ENCODE results near the gene AGAP5. TPM values are rescaled to one million over a fixed set of nuclear protein-coding genes. Genes with fewer than 3 reads are reported as not detected.

AGAP5 gene
- total and polyA plus RNA-seq, 4 donors = 3.2 to 8.9 (median 7.1) TPM

DNA sequence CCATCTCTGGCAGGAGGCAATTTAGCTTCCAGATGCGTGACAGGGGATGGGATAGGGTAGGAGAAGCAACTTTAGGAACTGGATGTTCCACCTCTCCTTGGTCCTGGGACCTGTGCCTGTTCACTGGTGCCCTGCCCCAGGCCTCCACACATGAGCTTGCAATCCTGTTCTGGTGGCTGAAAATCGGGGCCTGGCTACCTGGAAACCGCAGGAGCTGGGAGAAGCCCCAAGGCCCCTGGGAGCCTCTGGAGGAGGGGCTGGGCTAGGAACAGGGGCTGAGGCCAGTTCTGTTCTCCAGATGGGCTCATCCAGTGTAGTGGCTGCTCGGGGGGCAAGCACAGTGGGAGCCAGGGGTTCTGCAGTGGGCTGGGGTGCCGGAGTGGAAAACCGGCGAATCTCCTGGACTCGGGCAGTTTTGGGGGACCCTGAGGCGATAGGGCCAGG, 51.3 kb downstream of the AGAP5 start:
- peak overlapping the region in 1 of 2 donors; percentile 42 for H3K9ac ChIP-seq (ENCODE audit: insufficient read depth in 1 of 2, low read length in 2 of 2)

GRCh38 chr10:73645251-73645650, 52.7 kb downstream of the AGAP5 start:
- 26 to 67% methylated on average over 3 of the region's 3 CpGs for WGBS, 2 donors
- no peak overlapping the region for H3K4me3 ChIP-seq
- H3K36me3 ChIP-seq (ENCODE audit: control insufficient read depth in 4 of 4, insufficient read depth in 4 of 4, low read length in 4 of 4) = no peaks in the 10 kb centered on the region
- H3K27ac ChIP-seq (ENCODE audit: low read depth in 1 of 2, low read length in 1 of 2) = peak overlapping the region in 1 of 2 donors; percentile 7
- no peaks in the 10 kb centered on the region for H3K27me3 ChIP-seq (ENCODE audit: control insufficient read depth in 3 of 3, insufficient read depth in 3 of 3, low read length in 2 of 3)
- DNase-seq = no peak
- TF ChIP-seq, protein P1, sequence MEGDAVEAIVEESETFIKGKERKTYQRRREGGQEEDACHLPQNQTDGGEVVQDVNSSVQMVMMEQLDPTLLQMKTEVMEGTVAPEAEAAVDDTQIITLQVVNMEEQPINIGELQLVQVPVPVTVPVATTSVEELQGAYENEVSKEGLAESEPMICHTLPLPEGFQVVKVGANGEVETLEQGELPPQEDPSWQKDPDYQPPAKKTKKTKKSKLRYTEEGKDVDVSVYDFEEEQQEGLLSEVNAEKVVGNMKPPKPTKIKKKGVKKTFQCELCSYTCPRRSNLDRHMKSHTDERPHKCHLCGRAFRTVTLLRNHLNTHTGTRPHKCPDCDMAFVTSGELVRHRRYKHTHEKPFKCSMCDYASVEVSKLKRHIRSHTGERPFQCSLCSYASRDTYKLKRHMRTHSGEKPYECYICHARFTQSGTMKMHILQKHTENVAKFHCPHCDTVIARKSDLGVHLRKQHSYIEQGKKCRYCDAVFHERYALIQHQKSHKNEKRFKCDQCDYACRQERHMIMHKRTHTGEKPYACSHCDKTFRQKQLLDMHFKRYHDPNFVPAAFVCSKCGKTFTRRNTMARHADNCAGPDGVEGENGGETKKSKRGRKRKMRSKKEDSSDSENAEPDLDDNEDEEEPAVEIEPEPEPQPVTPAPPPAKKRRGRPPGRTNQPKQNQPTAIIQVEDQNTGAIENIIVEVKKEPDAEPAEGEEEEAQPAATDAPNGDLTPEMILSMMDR (IDR thresholded peaks at IDR 0.05; ENCODE audit: control extremely low read depth, extremely low read depth) = no peak
- no peaks in the 10 kb centered on the region for H3K9me3 ChIP-seq (ENCODE audit: control insufficient read depth in 4 of 4, insufficient read depth in 3 of 4, low read length in 3 of 4)
- no peak overlapping the region for H3K9ac ChIP-seq (ENCODE audit: insufficient read depth in 1 of 2, low read length in 2 of 2)
- ATAC-seq (ENCODE audit: insufficient read depth, low FRiP score) = no peak
- H3K4me1 ChIP-seq (ENCODE audit: control insufficient read depth in 5 of 5, insufficient read depth in 5 of 5, low read length in 5 of 5) = peaks cover 0 to 22% (median 6%) of the 10 kb centered on the region in 5 donors

More for the DNA sequence above, 51.3 kb downstream of the AGAP5 start:
- DNase-seq = no peak
- 93 to 97% methylated on average over 9 of the region's 9 CpGs for WGBS, 2 donors
- Histone ChIP-seq H3K27ac (ENCODE audit: low read depth in 1 of 2, low read length in 1 of 2) (peak overlapping the region in 1 of 2 donors; percentile 90), H3K36me3 (ENCODE audit: control insufficient read depth in 4 of 4, insufficient read depth in 4 of 4, low read length in 4 of 4) (no peaks in the 10 kb centered on the region), H3K4me1 (ENCODE audit: control insufficient read depth in 5 of 5, insufficient read depth in 5 of 5, low read length in 5 of 5) (peaks cover 0 to 22% (median 6%) of the 10 kb centered on the region in 5 donors), H3K4me3 (no peak overlapping the region), H3K9me3 (ENCODE audit: control insufficient read depth in 4 of 4, insufficient read depth in 3 of 4, low read length in 3 of 4) (no peaks in the 10 kb centered on the region), H3K27me3 (ENCODE audit: control insufficient read depth in 3 of 3, insufficient read depth in 3 of 3, low read length in 2 of 3) (no peaks in the 10 kb centered on the region)
- TF ChIP-seq, protein P1 (IDR thresholded peaks at IDR 0.05; ENCODE audit: control extremely low read depth, extremely low read depth) = no peak
- ATAC-seq (ENCODE audit: insufficient read depth, low FRiP score) = no peak

- H3K9ac ChIP-seq (ENCODE audit: insufficient read depth in 1 of 2, low read length in 2 of 2) = no peak overlapping the region
- H3K27ac ChIP-seq (ENCODE audit: low read depth in 1 of 2, low read length in 1 of 2) = peak overlapping the region in 1 of 2 donors; percentile 30
- H3K4me3 ChIP-seq = no peak overlapping the region
- H3K9me3 ChIP-seq (ENCODE audit: control insufficient read depth in 4 of 4, insufficient read depth in 3 of 4, low read length in 3 of 4) = no peaks in the 10 kb centered on the region
- no peaks in the 10 kb centered on the region for H3K27me3 ChIP-seq (ENCODE audit: control insufficient read depth in 3 of 3, insufficient read depth in 3 of 3, low read length in 2 of 3)
- no peaks in the 10 kb centered on the region for H3K36me3 ChIP-seq (ENCODE audit: control insufficient read depth in 4 of 4, insufficient read depth in 4 of 4, low read length in 4 of 4)
- DNase-seq (no peak), ATAC-seq (ENCODE audit: insufficient read depth, low FRiP score) (no peak)
- WGBS, 2 donors = 72% methylated on average over 1 of the region's 1 CpG
- TF ChIP-seq, protein P1 (IDR thresholded peaks at IDR 0.05; ENCODE audit: control extremely low read depth, extremely low read depth) = no peak
- H3K4me1 ChIP-seq (ENCODE audit: control insufficient read depth in 5 of 5, insufficient read depth in 5 of 5, low read length in 5 of 5) = peaks cover 0 to 22% (median 6%) of the 10 kb centered on the region in 5 donors
Observed at GRCh38 chr10:73644767-73645166, 53.1 kb downstream of the AGAP5 start.
